A673 (cell line): ENCODE results near the gene DYNC2I2.

ENCODE experiments used
- CTCF ChIP-seq: fragments of 300-800, 200-600 bp; sonication (generic); conservative IDR thresholded peaks from 2 replicates; pipeline ENCODE4 v1.5.1; 2017; ENCODE audit warnings: low read depth, mild to moderate bottlenecking, antibody characterized with exemption, low read length, moderate library complexity, mixed read lengths
- EZH2 ChIP-seq: fragments of 200-600 bp; sonication (generic); IDR thresholded peaks from 2 replicates; pipeline ENCODE4 v1.6.1; 2017; ENCODE audit warnings: borderline replicate concordance, low read depth, mild to moderate bottlenecking, mixed read lengths, antibody characterized with exemption, low read length; ENCODE audit not compliant: poor library complexity, severe bottlenecking

GRCh38 chr9:128627906-128628305 is 28.7 kb downstream of the DYNC2I2 start:
- TF ChIP-seq CTCF (no peak), EZH2 (no peak)
